DOHH2 (cell line): Measurements from ENCODE around the gene BCO1.

ENCODE experiments used
- CTCF ChIP-seq: fragments of 200-600 bp; sonication (generic); IDR thresholded peaks from one replicate; pipeline ENCODE4 v1.5.1; 2014; ENCODE audit warnings: antibody characterized with exemption, mild to moderate bottlenecking, low read depth, low read length; ENCODE audit not compliant: poor library complexity, severe bottlenecking
- EZH2phosphoT487 ChIP-seq: fragments of 200-600 bp; sonication (generic); IDR thresholded peaks from 2 replicates; pipeline ENCODE4 v1.6.1; 2017; ENCODE audit warnings: borderline replicate concordance, mild to moderate bottlenecking, antibody characterized with exemption, low read length, moderate library complexity, mixed read lengths

- TF ChIP-seq CTCF (no peak), EZH2phosphoT487 (no peak)
These were observed 36.6 kb downstream of the BCO1 start for GRCh38 chr16:81275064-81275532.
